CD14-positive monocyte (primary cell): ENCODE data around the gene CPNE8. TPM values are rescaled to one million over a fixed set of nuclear protein-coding genes. Genes with fewer than 3 reads are reported as not detected.

Experiments used
- DNase-seq, 3 donors: peaks; one replicate each; pipeline ENCODE4 v3.0.0-alpha.2; 2011 to 2022
- H2AFZ ChIP-seq: 2 replicates; pipeline ENCODE4 v1.6.0; 2012; ENCODE audit warnings: mild to moderate bottlenecking, low read depth, low read length, inconsistent platforms; ENCODE audit not compliant: insufficient read depth, poor library complexity, severe bottlenecking
- H3K27ac ChIP-seq, 2 donors: 1 replicate in 1 of 2; 2 replicates in 1 of 2; pipeline ENCODE4 v1.5.1; 2012 to 2013; ENCODE audit warnings: low read length in 2 of 2, control low read depth in 1 of 2, inconsistent platforms in 1 of 2, low read depth in 1 of 2, mild to moderate bottlenecking in 1 of 2
- H3K27me3 ChIP-seq, 2 donors: one replicate each; pipeline versions ENCODE4 v1.6.0 to v1.6.1; 2011 to 2013; ENCODE audit warnings: low read length in 2 of 2; ENCODE audit not compliant: control insufficient read depth in 2 of 2, insufficient read depth in 2 of 2
- H3K36me3 ChIP-seq, 2 donors: replicated peaks in 1 of 2; 1 replicate in 1 of 2; 2 replicates in 1 of 2; pipeline versions ENCODE4 v1.5.1 to v1.6.1; 2012 to 2013; ENCODE audit warnings: low read length in 2 of 2, control low read depth in 1 of 2, inconsistent platforms in 1 of 2, mild to moderate bottlenecking in 1 of 2; ENCODE audit not compliant: insufficient read depth in 2 of 2, control insufficient read depth in 1 of 2
- H3K4me1 ChIP-seq, 2 donors: 1 replicate in 1 of 2; 2 replicates in 1 of 2; pipeline versions ENCODE4 v1.5.1 to v1.6.1; 2012 to 2013; ENCODE audit warnings: low read length in 2 of 2, control low read depth in 1 of 2, inconsistent platforms in 1 of 2, mild to moderate bottlenecking in 1 of 2, moderate library complexity in 1 of 2; ENCODE audit not compliant: insufficient read depth in 2 of 2, control insufficient read depth in 1 of 2
- H3K4me2 ChIP-seq: replicated peaks from 2 replicates; pipeline ENCODE3; 2012; ENCODE audit warnings: low read length, moderate library complexity, mild to moderate bottlenecking; ENCODE audit not compliant: poor library complexity, severe bottlenecking; ENCODE audit errors: extremely low read depth
- H3K4me3 ChIP-seq, 3 experiments: fragments of 200-600 bp in 1 of 3; sonication (generic) in 1 of 3; replicated peaks in 1 of 3; 1 replicate in 2 of 3; 2 replicates in 1 of 3; pipeline ENCODE4 v1.5.1; 2011 to 2013; ENCODE audit warnings: low read length in 3 of 3, mild to moderate bottlenecking in 3 of 3, control low read depth in 2 of 3, low read depth in 2 of 3, inconsistent platforms in 1 of 3, moderate library complexity in 1 of 3
- H3K79me2 ChIP-seq: 2 replicates; pipeline ENCODE4 v1.6.0; 2012; ENCODE audit warnings: mild to moderate bottlenecking, control low read depth, inconsistent platforms, low read length, moderate library complexity; ENCODE audit not compliant: insufficient read depth
- H3K9ac ChIP-seq: 2 replicates; pipeline ENCODE4 v1.6.0; 2017; ENCODE audit warnings: low read length, mild to moderate bottlenecking; ENCODE audit not compliant: insufficient read depth, poor library complexity, severe bottlenecking
- H3K9me3 ChIP-seq, 2 donors: replicated peaks in 1 of 2; 1 replicate in 1 of 2; 2 replicates in 1 of 2; pipeline versions ENCODE4 v1.5.1 to v1.6.1; 2012 to 2013; ENCODE audit warnings: low read length in 2 of 2, control low read depth in 1 of 2; ENCODE audit not compliant: control insufficient read depth in 1 of 2, insufficient read depth in 1 of 2
- H4K20me1 ChIP-seq: 2 replicates; pipeline ENCODE4 v1.6.0; 2012; ENCODE audit warnings: mild to moderate bottlenecking, low read length, control low read depth, moderate library complexity; ENCODE audit not compliant: insufficient read depth
- H3K27ac Mint-ChIP-seq, 7 donors: one replicate each; pipeline ENCODE4 v1.8.0; 2020; ENCODE audit warnings: mild to moderate bottlenecking in 7 of 7, mixed read lengths in 7 of 7, moderate library complexity in 6 of 7, inconsistent platforms in 2 of 7
- H3K27me3 Mint-ChIP-seq, 3 donors: one replicate each; pipeline ENCODE4 v1.8.0; 2021 to 2022; ENCODE audit warnings: low read depth in 3 of 3, mild to moderate bottlenecking in 3 of 3, mixed read lengths in 3 of 3, moderate library complexity in 3 of 3, inconsistent platforms in 1 of 3
- H3K36me3 Mint-ChIP-seq, 2 donors: one replicate each; pipeline ENCODE4 v1.8.0; 2020; ENCODE audit warnings: mixed read lengths in 2 of 2, inconsistent platforms in 1 of 2, mild to moderate bottlenecking in 1 of 2
- H3K4me1 Mint-ChIP-seq: one replicate; pipeline ENCODE4 v1.8.0; 2020; ENCODE audit warnings: mild to moderate bottlenecking, mixed read lengths
- H3K4me3 Mint-ChIP-seq, 2 donors: one replicate each; pipeline ENCODE4 v1.8.0; 2020; ENCODE audit warnings: mild to moderate bottlenecking in 2 of 2, mixed read lengths in 2 of 2, moderate library complexity in 1 of 2
- H3K9me3 Mint-ChIP-seq, 7 donors: one replicate each; pipeline ENCODE4 v1.8.0; 2020 to 2022; ENCODE audit warnings: mixed read lengths in 7 of 7, mild to moderate bottlenecking in 6 of 7, moderate library complexity in 6 of 7, inconsistent platforms in 2 of 7
- WGBS: methylation state at CpG from one replicate; pipeline ENCODE4 v1.1.5; 2013; ENCODE audit warnings: missing lambda C conversion rate; ENCODE audit not compliant: insufficient coverage; 5-methylcytosine and 5-hydroxymethylcytosine counted together
- intact Hi-C, 2 donors: fragments of 100-400 bp; cut with micrococcal nuclease; formaldehyde crosslinking; loops; one replicate each; pipeline versions ENCODE4 v1.15.0 to v1.15.1; 2023
- polyA plus RNA-seq, 3 donors: library from polyadenylated mRNA; depleted of rRNA in 1 of 3; unstranded in 2 of 3; stranded (reverse) in 1 of 3; fragments of 300-500 nt in 2 of 3; fragments of >200 nt in 1 of 3; fragmentation: Illumina TruSeq in 2 of 3; gene quantifications; 1 replicate in 2 of 3; 2 replicates in 1 of 3; pipeline ENCODE4 v1.2.3, GENCODE V29; 2012 to 2021
- TF ChIP-seq, protein P1 (sequence below): fragments of 200-600 bp; IDR thresholded peaks from one replicate; pipeline ENCODE4 v1.8.0; 2022; ENCODE audit warnings: antibody characterized with exemption, mild to moderate bottlenecking

The CPNE8 gene
- polyA plus RNA-seq, 3 donors: 15.2 to 22.5 (median 19.0) TPM

DNA sequence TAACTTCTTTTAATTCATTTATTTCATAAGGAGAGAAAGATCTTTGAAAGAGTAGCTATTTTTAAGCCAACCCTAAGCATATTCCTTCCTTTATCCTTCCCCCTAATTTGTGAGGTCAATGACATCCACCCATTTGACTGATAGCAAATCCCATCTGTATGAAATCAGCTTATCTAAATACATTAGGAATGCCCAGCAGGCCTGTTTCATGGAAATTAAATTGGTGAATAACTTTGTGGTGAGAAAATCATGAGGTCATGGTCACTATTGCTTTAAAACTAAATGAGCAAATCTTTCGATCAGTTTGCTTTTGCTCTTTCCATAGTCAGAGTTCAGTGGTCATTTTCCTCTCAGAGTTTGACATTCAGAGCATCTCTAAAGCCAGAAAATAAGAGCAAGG is 256.6 kb downstream of the CPNE8 start:
- H4K20me1 ChIP-seq: no peaks in the 10 kb centered on the region
- H3K36me3 ChIP-seq: peaks cover 3 to 14% of the 10 kb centered on the region in 2 donors
- no peak overlapping the region for H3K4me2 ChIP-seq
- no peak overlapping the region for H3K4me3 ChIP-seq
- Mint-ChIP-seq H3K27ac (no peak overlapping the region), H3K4me3 (no peak overlapping the region), H3K36me3 (peaks cover 8 to 13% of the 10 kb centered on the region in 2 donors), H3K4me1 (peaks cover 4% of the 10 kb centered on the region), H3K9me3 (peaks cover 0 to 2% (median 0%) of the 10 kb centered on the region in 7 donors), H3K27me3 (peaks cover 0 to 1% (median 0%) of the 10 kb centered on the region in 3 donors)
- DNase-seq: no peak
- intact Hi-C loops: no loop called here
- TF ChIP-seq, protein P1, sequence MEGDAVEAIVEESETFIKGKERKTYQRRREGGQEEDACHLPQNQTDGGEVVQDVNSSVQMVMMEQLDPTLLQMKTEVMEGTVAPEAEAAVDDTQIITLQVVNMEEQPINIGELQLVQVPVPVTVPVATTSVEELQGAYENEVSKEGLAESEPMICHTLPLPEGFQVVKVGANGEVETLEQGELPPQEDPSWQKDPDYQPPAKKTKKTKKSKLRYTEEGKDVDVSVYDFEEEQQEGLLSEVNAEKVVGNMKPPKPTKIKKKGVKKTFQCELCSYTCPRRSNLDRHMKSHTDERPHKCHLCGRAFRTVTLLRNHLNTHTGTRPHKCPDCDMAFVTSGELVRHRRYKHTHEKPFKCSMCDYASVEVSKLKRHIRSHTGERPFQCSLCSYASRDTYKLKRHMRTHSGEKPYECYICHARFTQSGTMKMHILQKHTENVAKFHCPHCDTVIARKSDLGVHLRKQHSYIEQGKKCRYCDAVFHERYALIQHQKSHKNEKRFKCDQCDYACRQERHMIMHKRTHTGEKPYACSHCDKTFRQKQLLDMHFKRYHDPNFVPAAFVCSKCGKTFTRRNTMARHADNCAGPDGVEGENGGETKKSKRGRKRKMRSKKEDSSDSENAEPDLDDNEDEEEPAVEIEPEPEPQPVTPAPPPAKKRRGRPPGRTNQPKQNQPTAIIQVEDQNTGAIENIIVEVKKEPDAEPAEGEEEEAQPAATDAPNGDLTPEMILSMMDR: no peak
- H3K9me3 ChIP-seq: no peaks in the 10 kb centered on the region
- H3K79me2 ChIP-seq: no peaks in the 10 kb centered on the region
- H3K27ac ChIP-seq: no peak overlapping the region
- no peaks in the 10 kb centered on the region for H3K4me1 ChIP-seq
- no peak overlapping the region for H2AFZ ChIP-seq
- no CpG with 5 or more reads among the region's 1 CpG for WGBS
- H3K27me3 ChIP-seq: no peaks in the 10 kb centered on the region
- H3K9ac ChIP-seq: no peak overlapping the region

DNA sequence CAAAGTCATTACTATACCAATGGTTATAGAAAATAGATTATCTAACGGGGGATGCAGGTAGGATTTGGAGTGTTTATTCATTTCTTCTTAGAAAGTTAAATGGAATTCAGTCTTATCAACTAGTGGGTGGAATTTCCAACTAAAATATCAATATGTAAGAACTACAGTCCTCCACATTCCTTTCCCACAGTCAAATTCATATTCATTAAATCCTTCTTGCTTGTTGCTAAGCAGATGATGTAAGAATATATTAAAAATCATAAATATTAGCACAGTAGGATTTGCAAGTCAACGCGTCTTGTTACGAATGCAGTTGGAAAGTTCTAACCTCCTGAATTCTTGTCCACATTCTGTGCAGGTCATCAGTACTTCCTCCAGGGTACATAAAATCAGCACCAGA is 259.2 kb downstream of the CPNE8 start:
- H3K4me2 ChIP-seq: no peak overlapping the region
- peaks cover 9 to 11% of the 10 kb centered on the region in 2 donors for H3K9me3 ChIP-seq
- no peak overlapping the region for H3K27ac Mint-ChIP-seq
- no peak overlapping the region for H3K4me3 ChIP-seq
- TF ChIP-seq, protein P1: no peak
- DNase-seq: no peak
- H3K36me3 ChIP-seq: no peaks in the 10 kb centered on the region
- H2AFZ ChIP-seq: no peak overlapping the region
- H3K4me3 Mint-ChIP-seq: no peak overlapping the region
- no peaks in the 10 kb centered on the region for H3K27me3 ChIP-seq
- no peaks in the 10 kb centered on the region for H3K4me1 ChIP-seq
- H3K27ac ChIP-seq: no peak overlapping the region
- H3K9me3 Mint-ChIP-seq: peaks cover 6 to 13% (median 9%) of the 10 kb centered on the region in 7 donors
- peaks cover 0 to 1% (median 0%) of the 10 kb centered on the region in 3 donors for H3K27me3 Mint-ChIP-seq
- peaks cover 4% of the 10 kb centered on the region for H3K4me1 Mint-ChIP-seq
- H3K79me2 ChIP-seq: no peaks in the 10 kb centered on the region
- H3K9ac ChIP-seq: no peak overlapping the region
- WGBS: 83% methylated on average over 3 of the region's 4 CpGs
- intact Hi-C loops: no loop called here
- no peaks in the 10 kb centered on the region for H4K20me1 ChIP-seq
- H3K36me3 Mint-ChIP-seq: peaks cover under 1 to 1% of the 10 kb centered on the region in 2 donors
